HG03432 (cell line): ENCODE data around the gene PLA2G6.
"Not testable (repeated sequence)": the region's sequence is repeated elsewhere in the genome, so short reads cannot be mapped to it uniquely, and the experiment has no call there.

Source experiments
- ATAC-seq: cut with Tn5 transposase; IDR thresholded peaks from one replicate; pipeline ENCODE4 v1.9.1; 2021; ENCODE audit warnings: mild to moderate bottlenecking, moderate library complexity; ENCODE audit not compliant: unreplicated experiment

The PLA2G6 gene

DNA sequence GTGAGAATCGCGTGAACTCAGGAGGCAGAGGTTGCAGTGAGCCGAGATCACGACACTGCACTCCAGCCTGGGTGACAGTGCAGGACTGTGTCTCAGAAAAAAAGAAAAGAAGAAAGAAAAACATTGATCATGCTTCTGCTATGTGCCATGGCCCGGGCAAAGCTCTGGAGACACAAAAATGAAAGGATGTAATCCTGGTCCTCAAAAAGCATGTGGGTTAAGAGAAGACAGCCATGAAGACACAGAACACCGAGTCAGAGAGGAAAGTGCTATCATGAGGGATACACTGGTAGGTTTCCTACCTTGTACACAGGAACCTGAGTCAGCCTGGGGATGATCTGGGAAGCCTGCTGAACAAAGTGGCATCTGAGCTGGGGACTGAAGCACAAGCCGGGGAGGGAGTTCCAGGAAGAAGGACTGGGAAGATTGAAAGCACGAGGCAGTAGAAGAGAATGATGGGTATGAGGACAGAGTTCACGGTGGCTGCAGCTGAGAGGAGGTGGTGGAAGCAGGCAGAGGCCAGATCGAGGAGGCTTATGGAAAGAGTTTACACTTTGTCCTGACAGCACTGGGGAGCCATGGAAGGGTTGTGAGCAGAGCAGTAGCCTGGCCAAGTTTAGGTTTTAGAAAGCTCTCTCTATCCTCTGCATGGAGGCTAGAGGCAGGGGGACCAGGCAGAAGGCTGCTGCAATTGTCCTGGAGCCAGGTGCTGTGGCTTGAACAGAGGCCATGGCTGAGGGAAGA is 10.3 kb upstream of the PLA2G6 start:
- no peak for ATAC-seq

DNA sequence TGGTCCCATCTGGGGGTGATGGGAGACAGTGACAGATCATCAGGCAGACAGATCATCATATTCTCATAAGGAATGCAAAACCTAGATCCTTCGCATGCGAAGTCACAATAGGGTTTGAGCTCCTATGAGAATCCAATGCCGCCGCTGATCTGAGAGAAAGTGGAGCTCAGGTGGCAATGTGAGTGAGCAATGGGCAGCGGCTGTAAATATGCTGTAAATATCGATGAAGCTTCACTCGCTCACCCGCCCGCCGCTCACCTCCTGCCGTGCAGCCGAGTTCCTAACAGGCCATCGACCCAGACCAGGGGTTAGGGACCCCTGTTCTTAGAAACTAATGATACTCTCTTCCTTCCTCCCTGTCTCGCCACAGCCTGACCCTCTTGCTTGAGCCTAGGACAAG is 9.4 kb upstream of the PLA2G6 start:
- ATAC-seq: no peak

DNA sequence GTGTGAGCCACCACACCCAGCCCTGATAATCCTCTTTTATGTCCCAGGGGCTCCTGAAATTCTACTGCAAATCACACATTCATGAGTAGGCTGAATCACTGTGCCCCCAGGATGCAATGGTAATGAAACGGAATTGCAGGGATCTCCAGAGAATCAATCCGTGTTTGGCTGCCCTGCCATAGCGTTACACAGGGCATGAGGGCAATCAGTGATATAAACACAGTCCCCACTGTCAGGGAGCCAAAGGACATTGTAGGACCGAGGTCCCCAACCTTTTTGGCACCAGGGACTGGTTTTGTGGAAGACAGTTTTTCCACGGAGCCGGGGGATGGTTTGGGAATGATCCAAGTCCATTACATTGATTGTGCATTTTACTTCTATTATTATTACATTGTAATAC is 9.0 kb upstream of the PLA2G6 start:
- no peak for ATAC-seq

DNA sequence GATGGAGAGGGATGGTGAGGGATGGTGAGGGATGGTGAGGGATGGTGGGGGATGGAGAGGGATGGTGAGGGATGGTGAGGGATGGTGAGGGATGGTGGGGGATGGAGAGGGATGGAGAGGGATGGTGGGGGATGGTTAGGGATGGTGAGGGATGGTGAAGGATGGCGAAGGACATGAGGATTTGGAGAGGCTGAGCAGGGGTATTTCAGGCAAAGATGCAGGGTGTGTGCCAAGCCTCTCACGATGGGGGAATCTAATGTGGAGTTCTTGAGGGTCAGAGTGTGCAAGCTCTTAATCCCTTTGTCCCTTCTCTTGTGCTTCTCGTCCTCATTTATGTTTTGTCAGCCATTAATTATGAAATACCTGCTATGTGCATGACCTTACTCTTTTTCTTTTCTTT is 7.5 kb upstream of the PLA2G6 start:
- ATAC-seq: no peak

DNA sequence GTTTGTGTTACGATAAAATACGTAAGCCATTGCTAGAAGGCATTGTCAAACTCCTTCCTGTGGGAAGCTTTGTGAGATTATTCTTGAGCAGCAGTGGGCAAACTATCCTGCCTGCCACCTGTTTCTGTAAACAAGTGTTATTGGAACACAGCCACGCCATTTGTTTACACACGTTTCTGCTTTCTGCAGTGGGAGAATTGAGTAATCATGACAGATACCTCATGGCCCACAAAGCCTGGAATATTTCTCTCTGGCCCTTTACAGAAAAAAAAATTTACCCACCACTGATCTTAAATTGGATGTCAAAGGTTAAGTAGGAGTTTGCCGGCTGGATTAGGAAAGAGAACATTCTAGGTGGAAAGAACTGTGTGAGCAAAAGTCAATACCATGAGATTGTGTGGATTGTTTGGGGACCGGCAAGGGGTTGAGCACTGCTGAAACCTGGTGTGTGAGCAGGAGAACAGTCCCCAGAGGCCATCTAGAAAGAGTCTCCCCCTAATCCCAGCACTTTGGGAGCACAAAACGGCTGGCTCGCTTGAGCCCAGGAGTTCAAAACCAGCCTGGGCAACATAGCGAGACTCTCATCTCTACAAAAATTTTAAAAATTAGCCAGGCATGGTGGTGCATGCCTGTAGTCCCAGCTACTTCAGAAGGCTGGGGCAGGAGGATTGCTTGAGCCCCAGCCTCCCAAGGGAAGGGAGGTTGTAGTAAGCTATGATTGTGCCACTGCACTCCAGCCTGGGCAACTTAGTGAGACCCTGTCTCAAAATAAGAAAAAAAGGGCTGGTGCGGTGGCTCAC is 6.0 kb upstream of the PLA2G6 start:
- no peak for ATAC-seq

DNA sequence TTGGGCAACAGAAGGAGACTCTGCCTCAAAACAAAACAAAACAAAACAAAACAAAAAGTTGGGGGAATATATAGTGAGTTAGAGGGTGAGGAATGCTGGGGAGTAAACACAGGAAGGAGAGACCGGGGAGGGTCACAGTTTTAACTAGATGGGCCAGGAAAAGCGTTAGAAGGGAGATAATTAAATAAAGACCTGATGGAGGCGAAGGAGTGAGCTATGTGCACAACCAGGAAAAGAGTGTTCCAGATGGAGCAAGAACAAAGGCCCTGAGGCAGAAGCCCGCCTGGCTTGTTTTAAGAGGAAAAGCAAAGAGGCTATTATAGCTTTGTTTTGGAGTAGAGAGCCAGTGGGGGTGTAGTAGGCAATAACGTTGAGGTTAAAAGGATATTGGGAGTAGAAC is 4.8 kb upstream of the PLA2G6 start:
- no peak for ATAC-seq

DNA sequence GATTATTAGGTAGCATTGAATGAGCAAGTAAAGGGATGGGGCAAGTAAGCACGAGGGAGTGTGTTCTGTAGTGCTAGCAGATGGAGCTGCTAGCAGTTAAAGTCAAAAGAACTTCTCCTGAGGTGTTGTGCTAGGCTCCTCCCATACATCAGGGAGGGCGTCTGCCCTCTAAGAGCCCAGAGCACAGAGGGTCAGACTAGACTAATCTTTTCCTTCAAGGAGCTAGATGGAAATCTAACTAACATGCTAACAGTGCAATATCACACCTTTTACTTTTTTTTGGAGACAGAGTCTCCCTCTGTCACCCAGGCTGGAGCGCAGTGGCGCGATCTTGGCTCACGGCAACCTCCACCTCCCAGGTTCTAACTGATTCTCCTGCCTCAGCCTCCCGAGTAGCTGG is 3.2 kb upstream of the PLA2G6 start:
- ATAC-seq: no peak

DNA sequence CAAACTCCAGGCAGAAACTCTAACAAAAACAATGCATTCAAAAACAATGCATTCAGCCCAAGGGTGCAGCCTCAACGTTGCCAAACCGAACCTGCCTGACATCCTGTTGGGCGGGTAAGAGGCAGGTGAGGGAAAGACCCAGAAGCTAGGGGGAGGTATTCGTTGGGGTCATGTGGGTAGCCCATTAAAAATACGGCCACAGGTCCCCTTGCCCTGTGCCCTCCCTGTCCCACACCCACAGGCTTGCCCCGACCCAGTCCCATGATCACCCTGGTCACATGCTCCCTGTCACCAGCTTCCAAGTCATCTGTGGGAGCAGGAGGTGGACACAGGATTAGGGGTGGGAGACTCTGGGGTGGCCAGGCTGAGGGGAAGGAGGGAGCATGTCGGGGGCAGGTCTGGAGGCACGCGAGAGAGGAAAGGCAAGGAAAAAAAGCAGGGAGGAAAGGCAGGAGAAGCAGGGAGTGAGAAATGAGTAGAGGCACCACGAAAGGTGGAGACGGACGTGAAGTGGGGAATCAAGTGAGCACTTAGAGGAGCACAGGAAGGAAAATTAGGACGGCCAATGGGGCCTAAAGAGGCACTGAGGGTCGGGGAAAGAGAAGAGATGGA is 683 bp downstream of the PLA2G6 start:
- no peak for ATAC-seq

DNA sequence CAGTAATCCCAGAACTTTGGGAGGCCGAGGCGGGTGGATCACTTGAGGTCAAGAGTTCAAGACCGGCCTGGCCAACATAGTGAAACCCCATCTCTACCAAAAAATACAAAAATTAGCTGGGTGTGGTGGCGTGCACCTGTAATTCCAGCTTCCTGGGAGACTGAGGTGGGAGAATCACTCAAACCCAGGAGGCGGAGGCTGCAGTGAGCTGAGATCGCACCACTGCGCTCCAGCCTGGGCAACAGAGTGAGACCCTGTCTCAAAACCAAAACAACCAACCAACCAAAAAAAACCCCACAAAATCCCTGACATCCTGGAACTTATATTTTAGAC is 3.1 kb downstream of the PLA2G6 start:
- ATAC-seq: not testable (repeated sequence)

DNA sequence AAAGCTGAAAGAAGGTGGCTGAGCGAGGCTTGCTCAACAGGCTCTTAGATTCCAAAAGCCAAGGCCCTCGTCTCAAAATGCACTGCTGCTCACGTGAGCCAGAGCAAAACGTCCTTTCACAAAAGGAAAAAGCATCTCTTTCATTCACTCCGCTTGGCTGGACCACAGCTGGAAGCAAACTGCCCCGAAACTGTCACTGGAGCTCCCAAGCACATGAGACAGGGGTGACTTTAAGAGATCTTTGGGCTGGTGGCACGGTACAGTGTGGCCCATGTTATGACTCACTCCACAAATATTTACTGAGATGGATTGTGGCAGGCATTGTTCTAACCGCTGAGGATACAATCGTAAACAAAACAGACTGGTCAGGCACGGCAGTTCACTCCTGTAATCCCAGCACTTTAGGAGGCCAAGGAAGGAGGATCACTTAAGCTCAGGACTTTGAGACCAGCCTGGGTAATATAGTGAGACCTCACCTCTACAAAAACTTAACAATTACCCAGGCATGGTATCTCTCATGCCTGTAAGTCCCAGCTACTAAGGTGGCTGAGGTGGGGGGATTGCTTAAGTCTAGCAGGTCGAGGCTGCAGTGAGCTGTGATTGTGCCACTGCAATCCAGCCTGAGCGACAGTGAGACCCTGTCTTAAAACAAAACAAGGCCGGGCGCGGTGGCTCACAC is 3.6 kb downstream of the PLA2G6 start:
- ATAC-seq: no peak

DNA sequence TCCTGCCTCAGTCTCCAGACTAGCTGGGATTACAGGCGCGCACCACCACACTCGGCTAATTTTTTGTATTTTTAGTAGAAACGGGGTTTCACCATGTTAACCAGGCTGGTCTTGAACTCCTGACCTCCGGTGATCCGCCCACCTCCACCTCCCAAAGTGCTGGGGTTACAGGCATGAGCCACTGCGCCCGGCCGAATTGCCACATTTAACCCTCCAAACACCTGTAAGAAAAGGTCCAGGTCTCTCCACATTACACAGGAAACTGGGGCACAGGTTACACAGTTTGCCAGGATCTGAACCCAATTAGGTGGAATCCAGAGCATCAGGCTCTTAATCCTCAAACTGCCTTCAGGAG is 4.1 kb downstream of the PLA2G6 start:
- not testable (repeated sequence) for ATAC-seq

DNA sequence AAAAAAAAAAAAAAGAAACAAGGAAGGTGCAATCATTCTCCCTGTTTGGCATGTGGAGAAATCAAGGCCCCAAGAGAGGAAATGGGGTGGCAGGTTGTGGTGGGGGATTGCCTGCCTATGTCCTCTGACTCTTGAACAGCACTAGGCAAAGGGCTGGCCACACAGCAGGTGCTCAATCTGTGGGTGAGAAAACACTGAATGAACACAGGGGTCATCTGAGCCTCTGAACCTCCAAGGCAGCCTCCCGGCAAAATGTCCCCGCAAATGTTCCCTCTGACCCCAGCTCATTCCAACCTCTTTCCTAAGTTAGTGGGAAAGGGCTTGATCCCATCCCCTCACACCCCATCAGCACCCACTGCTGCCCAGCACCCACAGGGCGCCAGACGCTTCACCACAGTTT is 4.6 kb downstream of the PLA2G6 start:
- ATAC-seq: no peak

DNA sequence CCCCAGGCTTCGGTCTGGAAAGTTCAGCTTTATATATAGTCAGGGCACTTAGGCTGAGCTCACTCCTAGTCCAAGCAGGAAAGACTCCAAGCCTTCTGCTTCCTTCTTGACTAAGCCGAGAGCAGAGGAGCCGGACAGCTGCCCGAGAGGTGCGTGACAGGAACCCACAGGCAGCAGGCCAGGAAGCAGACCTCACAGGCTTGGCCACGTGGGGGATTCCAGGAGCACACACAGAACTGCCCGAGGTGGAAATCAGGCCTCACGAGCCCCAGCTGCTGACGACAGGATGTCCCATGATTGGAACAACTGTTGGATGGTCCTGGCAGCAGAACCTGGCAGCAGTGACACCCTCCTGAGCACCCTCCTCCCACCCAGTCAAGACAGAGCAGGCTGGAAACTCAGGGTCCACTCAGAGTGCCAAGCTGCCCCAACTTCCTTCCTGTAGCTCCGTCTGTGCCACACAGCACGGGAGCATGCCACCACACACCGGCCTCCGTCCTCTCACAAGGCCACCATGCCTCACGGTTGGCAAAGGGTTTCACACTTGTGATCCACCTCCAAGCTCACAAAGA is 5.4 kb downstream of the PLA2G6 start:
- ATAC-seq: no peak

DNA sequence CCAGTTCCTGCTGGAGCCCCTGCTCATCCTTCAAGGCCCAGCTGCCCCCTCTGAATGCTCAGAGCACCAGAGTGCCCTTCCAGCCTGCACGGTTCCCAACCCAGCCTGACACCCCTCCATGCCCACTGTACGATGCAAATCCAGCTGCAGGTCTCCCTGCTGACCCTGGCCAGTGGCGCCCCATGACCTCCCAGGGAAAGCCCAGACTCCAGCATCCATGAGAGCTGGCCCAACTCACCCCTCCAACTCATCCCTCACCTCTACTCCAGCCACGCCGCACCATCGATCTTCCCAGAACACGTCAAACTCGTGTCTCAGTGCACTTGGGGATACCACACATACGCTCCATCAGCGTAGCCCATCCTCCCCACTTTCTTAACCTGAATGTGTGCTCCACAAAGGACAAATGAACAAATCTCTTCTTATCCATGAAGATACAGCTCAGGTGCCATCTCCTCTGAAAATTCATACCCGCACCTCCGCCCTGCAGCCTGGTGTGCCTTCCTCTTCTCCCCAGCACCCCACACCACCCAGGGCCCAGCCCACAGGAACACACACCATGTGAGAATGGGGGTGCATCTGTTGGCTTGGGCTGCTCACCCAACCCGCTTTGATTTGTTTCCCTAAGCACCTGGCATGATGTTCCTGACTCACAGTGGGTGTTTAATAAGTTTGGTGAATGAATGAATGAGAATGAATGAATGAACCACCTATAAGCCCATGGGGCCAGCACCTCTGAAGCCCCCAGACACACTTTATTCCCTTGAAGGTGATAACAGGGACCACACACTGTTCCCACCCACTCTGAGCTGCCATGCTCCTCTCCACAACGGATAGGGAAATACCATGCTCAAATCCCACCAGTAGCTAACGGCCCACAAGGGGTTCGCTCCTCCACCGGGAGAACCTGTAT is 6.2 kb downstream of the PLA2G6 start:
- ATAC-seq: no peak

DNA sequence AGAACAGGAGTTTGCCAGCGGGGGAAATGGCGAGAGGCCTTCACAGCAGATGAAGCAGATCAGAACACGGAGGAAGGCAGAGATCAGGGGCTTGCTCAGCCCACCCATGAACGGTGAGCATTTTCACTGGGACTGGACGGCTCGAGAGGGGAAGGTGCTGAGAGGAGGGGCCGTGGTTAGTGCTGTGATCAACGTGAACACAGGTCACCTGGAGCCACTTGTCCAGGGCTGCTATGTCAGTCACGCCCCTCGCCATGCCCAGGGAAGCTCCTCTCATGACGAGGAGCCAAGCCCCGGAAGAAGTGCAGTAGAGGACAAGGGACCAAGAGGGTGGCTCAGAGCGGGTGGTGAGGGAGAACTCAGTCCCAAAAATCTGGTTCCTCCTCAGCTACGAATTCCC is 7.0 kb downstream of the PLA2G6 start:
- ATAC-seq: no peak

DNA sequence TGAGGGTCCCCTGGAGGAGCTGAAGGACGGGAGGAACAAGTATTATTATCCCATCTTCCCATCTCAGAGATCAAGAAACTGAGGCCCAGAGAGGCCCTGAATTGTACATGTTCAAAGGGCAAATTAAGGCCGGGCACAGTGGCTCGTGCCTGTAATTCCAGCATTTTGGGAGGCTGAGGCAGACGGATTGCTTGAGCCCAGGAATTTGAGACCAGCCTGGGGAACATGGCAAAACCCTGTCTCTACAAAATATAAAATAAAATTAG is 8.1 kb downstream of the PLA2G6 start:
- no peak for ATAC-seq

DNA sequence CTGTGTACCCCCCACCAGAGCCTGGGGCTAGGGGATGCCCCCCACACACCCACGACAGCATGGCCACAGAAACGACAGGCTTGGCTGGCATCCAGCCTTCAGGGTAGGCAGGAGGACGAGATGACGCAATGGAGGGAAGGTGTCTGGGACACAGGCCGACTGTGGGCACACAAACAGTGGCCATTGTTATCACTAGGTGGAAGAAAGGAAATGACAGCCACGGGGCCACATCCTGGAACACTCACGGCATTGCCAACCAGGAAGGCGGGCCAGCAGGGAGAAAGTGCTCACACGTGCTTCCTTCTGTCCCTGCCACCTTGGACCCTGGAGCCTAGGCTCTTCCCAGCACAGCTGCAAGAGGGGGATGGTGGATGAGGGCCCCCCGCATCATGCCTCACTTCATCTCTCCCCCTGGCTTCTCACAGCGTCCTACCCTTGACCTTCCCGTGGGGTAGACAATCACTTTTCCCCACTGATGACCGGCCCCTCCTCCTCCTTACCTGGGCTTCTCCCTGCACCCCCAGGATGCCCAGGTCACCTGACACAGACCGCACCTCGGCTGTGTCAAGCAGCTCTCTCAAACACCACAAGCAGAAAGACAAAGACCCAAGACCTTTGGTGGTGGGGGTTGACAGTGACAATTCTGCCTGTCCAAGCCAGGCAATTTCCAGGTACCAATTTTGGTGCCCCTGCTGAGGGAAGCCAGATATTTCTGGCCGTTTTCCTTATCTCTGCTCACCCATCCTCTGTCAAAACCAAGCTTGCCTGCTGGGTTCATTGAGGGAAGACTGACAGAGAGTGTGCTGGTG is 8.6 kb downstream of the PLA2G6 start:
- ATAC-seq: no peak

DNA sequence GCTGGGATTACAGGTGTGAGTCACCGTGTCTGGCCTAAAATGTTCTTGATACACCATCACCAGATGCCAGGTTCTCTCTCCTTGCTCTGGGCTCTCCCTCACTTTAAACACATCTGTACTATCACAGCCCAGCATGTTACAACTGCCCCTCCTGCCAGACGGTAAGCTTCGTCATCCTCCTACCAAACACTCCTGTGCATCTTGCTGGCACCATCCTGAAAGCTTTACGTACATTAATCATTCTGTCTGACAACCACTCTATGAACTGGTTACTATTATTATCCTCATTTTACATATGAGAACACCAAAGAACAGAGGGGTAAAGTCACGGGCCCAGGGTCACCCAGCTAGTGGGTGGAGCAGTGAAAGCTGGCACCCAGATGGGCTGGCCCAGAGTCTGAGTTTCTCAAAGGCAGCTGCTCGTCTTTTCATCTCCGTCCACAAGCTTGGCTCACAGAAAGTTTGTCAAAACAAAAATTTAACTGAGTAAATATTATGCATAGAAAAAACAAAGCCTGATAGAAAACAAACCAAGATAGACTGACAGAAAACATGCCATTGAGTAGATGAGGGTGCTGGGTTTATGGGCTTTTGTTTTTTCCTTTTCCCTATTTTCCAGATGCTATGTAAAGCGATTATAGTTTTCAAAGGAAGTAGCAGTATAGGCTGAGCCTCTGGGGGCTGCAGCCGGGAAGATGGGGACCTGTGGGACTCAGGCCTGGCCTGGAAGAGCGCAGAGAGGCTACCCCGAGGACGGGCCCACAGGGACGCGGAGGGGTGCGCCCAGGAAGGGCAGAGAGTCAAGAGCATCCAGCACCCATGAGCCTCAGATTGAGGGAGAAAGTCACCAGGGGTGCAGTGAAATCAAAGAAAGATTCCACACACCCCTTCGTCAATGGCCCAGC is 9.5 kb downstream of the PLA2G6 start:
- ATAC-seq: no peak

DNA sequence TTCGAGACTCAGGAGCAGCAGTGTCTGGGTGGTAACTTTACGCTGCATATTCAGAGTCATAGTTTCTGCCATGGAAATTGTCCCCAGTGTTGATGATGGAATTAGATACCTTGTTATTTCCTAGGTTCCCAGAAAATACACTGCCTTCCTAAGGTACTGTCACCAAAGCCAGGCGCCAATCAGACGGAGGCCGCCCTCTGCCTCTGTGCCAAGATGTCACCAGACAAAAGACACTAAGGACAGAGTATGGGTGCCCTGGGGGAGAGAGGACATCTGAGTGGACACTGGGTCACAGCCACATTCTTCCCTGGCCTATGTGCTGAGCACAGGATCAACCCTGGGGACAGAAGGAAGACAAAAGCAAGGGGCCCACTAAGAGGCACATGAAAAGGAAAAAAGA is 11.2 kb downstream of the PLA2G6 start:
- no peak for ATAC-seq
